Adrenal gland (tissue), 12 donors: ENCODE measurements around the gene CSPG4. TPM values are rescaled to one million over a fixed set of nuclear protein-coding genes. Genes with fewer than 3 reads are reported as not detected.

Experiments
- DNase-seq, 7 donors: peaks; one replicate each; pipeline ENCODE4 v3.0.0-alpha.2; 2019 to 2020
- H3K27ac ChIP-seq, 5 donors: fragments of 200-600 bp; sonication (generic) in 4 of 5; 1 replicate in 3 of 5; 2 replicates in 2 of 5; pipeline versions ENCODE4 v1.5.1 to v1.8.0; 2016 to 2020; ENCODE audit warnings: mild to moderate bottlenecking in 1 of 5
- H3K27me3 ChIP-seq: fragments of 200-600 bp; 2 replicates; pipeline ENCODE4 v1.8.0; 2021
- H3K36me3 ChIP-seq, 2 donors: fragments of 200-600 bp; replicated peaks in 1 of 2; 1 replicate in 1 of 2; 2 replicates in 1 of 2; pipeline versions ENCODE4 v1.5.1 to v1.8.0; 2018 to 2022
- H3K4me1 ChIP-seq, 2 donors: fragments of 200-600 bp; replicated peaks in 1 of 2; 1 replicate in 1 of 2; 2 replicates in 1 of 2; pipeline versions ENCODE4 v1.5.1 to v1.8.0; 2018 to 2021
- H3K4me3 ChIP-seq, 4 donors: fragments of 200-600 bp; sonication (generic) in 3 of 4; one replicate each; pipeline ENCODE4 v1.5.1; 2016 to 2018
- H3K9me3 ChIP-seq, 3 donors: fragments of 200-600 bp; sonication (generic) in 1 of 3; replicated peaks in 1 of 3; 1 replicate in 2 of 3; 2 replicates in 1 of 3; pipeline versions ENCODE4 v1.5.1 to v1.8.0; 2016 to 2021
- CTCF ChIP-seq, 6 experiments: fragments of 450-650 bp in 4 of 6; fragments of 200-600 bp in 2 of 6; sonication (generic) in 1 of 6; IDR thresholded peaks; 1 replicate in 5 of 6; 2 replicates in 1 of 6; pipeline versions ENCODE4 v1.5.1 to v1.8.0; 2016 to 2021; ENCODE audit warnings: antibody characterized with exemption in 6 of 6, mild to moderate bottlenecking in 2 of 6, moderate library complexity in 1 of 6
- POLR2A ChIP-seq, 2 donors: fragments of 450-650 bp; IDR thresholded peaks; one replicate each; pipeline ENCODE4 v1.6.1; 2017; ENCODE audit warnings: antibody characterized with exemption in 2 of 2, mild to moderate bottlenecking in 2 of 2, moderate library complexity in 1 of 2
- WGBS, 4 donors: extraction: QIAGEN DNeasy Blood & Tissue Kit in 2 of 4; methylation state at CpG; one replicate each; pipeline versions ENCODE4 v1.1.5 to v1.1.7; 2013 to 2017; 5-methylcytosine and 5-hydroxymethylcytosine counted together
- intact Hi-C, 2 donors: fragments of 100-400 bp; cut with DNase I; formaldehyde crosslinking; loops; one replicate each; pipeline versions ENCODE4 v1.14.1 to v1.15.0; 2022 to 2023
- polyA plus RNA-seq, 3 donors: library from polyadenylated mRNA; stranded (reverse); fragments of 200-250 nt in 2 of 3; fragments of 350-450 nt in 1 of 3; fragmentation: Illumina TruSeq in 1 of 3; extraction: RNeasy Lipid Tissue Mini Kit (QIAGEN cat#74804) in 1 of 3; gene quantifications; one replicate each; pipeline ENCODE4 v1.2.3, GENCODE V29; 2013 to 2014
- total RNA-seq, 9 donors: library from RNA; depleted of rRNA in 4 of 9; stranded (reverse); fragments of >200 nt in 4 of 9; fragments of 120-200 nt in 1 of 9; fragmentation: NEBNext Ultra II Directional in 1 of 9; extraction: Animal tissue kit (Norgen Biotek cat#: 25700) in 1 of 9; gene quantifications; one replicate each; pipeline versions ENCODE4 v1.1.0 to v1.2.4, GENCODE V29; 2013 to 2023
- donor health status: healthy with polysubstance abuse.
- donor health status: Bipolar disorder and iron deficiency.
- donor health status: DM: yes; HTN: yes; CAD: no.
- donor health status: DM: no; HTN: no; CAD: no.
- donor health status: DM: no; HTN: no; CAD: no.
- donor health status: DM: yes; HTN: yes; CAD: no.

The CSPG4 gene
- total and polyA plus RNA-seq, 12 donors: 0.55 to 6.6 (median 2.8) TPM

GRCh38 chr15:75733761-75734651, 21.4 kb upstream of the CSPG4 start:
- no peak overlapping the region for H3K4me3 ChIP-seq
- no peaks in the 10 kb centered on the region for H3K27me3 ChIP-seq
- H3K36me3 ChIP-seq: no peaks in the 10 kb centered on the region
- intact Hi-C loops: loop anchor here (2.0 to 5.0 kb wide), 2 partner anchors 49 to 68 kb away; no protein-coding TSS in a partner anchor
- H3K4me1 ChIP-seq: peaks cover 0 to 26% of the 10 kb centered on the region in 2 donors
- 91 to 95% (median 92%) methylated on average over 7 to 14 of the region's 14 CpGs for WGBS, 4 donors
- TF ChIP-seq POLR2A (IDR thresholded peaks at IDR 0.05) (no peak), CTCF (IDR thresholded peaks at IDR 0.05) (no peak)
- no peak for DNase-seq
- no peaks in the 10 kb centered on the region for H3K9me3 ChIP-seq
- H3K27ac ChIP-seq: no peak overlapping the region

GRCh38 chr15:75732809-75733451, 20.3 kb upstream of the CSPG4 start:
- H3K27me3 ChIP-seq: no peaks in the 10 kb centered on the region
- H3K27ac ChIP-seq: peak overlapping the region in 1 of 5 donors; percentile 47
- H3K4me1 ChIP-seq: peaks cover 0 to 19% of the 10 kb centered on the region in 2 donors
- peak; percentile 59 to 88 (median 77) for DNase-seq
- H3K9me3 ChIP-seq: no peaks in the 10 kb centered on the region
- no peak overlapping the region for H3K4me3 ChIP-seq
- intact Hi-C loops: loop anchor here (2.0 to 5.0 kb wide), 2 partner anchors 48 to 69 kb away; no protein-coding TSS in a partner anchor
- WGBS, 4 donors: 24 to 60% (median 26%) methylated on average over 5 to 12 of the region's 12 CpGs
- H3K36me3 ChIP-seq: no peaks in the 10 kb centered on the region
- TF ChIP-seq POLR2A (IDR thresholded peaks at IDR 0.05): no peak
- peak; percentile 76 to 92 (median 87) for TF ChIP-seq CTCF (IDR thresholded peaks at IDR 0.05)

DNA sequence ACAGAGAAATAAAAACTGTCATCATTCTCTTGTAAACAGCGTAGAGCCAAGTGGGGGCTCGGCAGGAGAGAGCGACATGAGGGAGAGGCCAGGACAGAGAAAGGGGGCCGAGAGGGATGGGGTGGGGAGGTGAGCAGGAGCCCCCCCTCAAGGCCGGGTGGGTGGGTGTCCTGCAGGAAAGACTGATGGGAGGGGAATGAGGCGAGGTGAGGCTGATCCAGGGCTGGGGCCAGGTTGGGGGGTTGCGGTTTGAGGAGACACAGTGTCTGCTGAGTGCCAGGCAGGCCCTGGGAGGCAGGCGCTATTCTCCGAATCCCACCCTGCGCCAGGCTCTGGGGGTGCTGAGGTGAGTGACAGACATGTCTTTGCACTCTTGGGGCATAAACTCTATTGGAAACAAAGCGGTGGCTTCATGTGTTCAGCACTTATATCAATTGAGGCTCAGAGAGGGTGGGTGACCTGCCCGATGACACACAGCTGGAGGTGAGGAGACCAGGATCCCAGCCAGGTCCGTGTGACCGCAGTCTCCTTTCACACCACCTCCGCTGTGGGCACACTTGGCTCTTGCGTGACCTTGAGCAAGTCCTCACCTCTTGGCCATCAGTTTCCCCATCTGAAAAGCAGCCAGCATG, 19.6 kb upstream of the CSPG4 start:
- intact Hi-C loops: loop anchor here (2.0 to 5.0 kb wide), 2 partner anchors 47 to 70 kb away; no protein-coding TSS in a partner anchor
- no peaks in the 10 kb centered on the region for H3K9me3 ChIP-seq

More for the DNA sequence above, 19.6 kb upstream of the CSPG4 start:
- WGBS, 4 donors: 38 to 45% (median 41%) methylated on average over 9 to 16 of the region's 16 CpGs
- Histone ChIP-seq H3K4me3 (peak overlapping the region in 1 of 4 donors; percentile 26), H3K27ac (peak overlapping the region in 1 of 5 donors; percentile 47), H3K27me3 (no peaks in the 10 kb centered on the region), H3K36me3 (no peaks in the 10 kb centered on the region), H3K4me1 (peaks cover 0 to 14% of the 10 kb centered on the region in 2 donors)
- DNase-seq: peak in 1 of 7 donors; percentile 22
- TF ChIP-seq POLR2A (IDR thresholded peaks at IDR 0.05) (no peak), CTCF (IDR thresholded peaks at IDR 0.05) (no peak)
